ENCODE results near the gene RFESD. TPM values are rescaled to one million over a fixed set of nuclear protein-coding genes. Genes with fewer than 3 reads are reported as not detected.

RFESD gene
- total RNA-seq, 1 donor from 2014 or later: 4.4 TPM

GRCh38 chr5:95686651-95687050 is 40.1 kb downstream of the RFESD start:
- no peaks in the 10 kb centered on the region for H4K20me1 ChIP-seq (ENCODE audit: low read depth)
- Mint-ChIP-seq H3K36me3 (no peaks in the 10 kb centered on the region), H3K27ac (no peak overlapping the region), H3K27me3 (ENCODE audit: insufficient read depth, low read depth) (no peaks in the 10 kb centered on the region), H3K4me3 (no peak overlapping the region), H3K9me3 (no peaks in the 10 kb centered on the region), H3K4me1 (peaks cover 4% of the 10 kb centered on the region)
- peak overlapping the region; percentile 55 for H3K4me2 ChIP-seq
- TF ChIP-seq CTCF (IDR thresholded peaks at IDR 0.05): no peak
- TF ChIP-seq EZH2phosphoT487 (IDR thresholded peaks at IDR 0.05): no peak
- no peak for TF ChIP-seq EZH2 (IDR thresholded peaks at IDR 0.05)
- H3K4me1 ChIP-seq: peaks cover 21% of the 10 kb centered on the region
- peak; percentile 25 for DNase-seq (ENCODE audit: low spot score)
- H2AFZ ChIP-seq (replicated peaks): no peak overlapping the region
- no peaks in the 10 kb centered on the region for H3K27me3 ChIP-seq
- H3K9me3 ChIP-seq (ENCODE audit: low read depth): no peaks in the 10 kb centered on the region
- H3K79me2 ChIP-seq (ENCODE audit: low read depth): no peaks in the 10 kb centered on the region
- no peak overlapping the region for H3K4me3 ChIP-seq
- no peak overlapping the region for H3K9ac ChIP-seq
- H3K36me3 ChIP-seq: no peaks in the 10 kb centered on the region
- peak overlapping the region; percentile 56 for H3K27ac ChIP-seq
- H3F3A ChIP-seq (ENCODE audit: low read depth): no peaks in the 10 kb centered on the region

- no peak overlapping the region for H3K27ac ChIP-seq
- no peaks in the 10 kb centered on the region for H3K27me3 Mint-ChIP-seq (ENCODE audit: insufficient read depth, low read depth)
Observed at GRCh38 chr5:95689680-95690079, 43.1 kb downstream of the RFESD start.

GRCh38 chr5:95690333-95690732 is 43.8 kb downstream of the RFESD start:
- Histone ChIP-seq H3K4me2 (no peak overlapping the region), H3K9ac (no peak overlapping the region), H2AFZ (replicated peaks) (no peak overlapping the region), H3K79me2 (ENCODE audit: low read depth) (no peaks in the 10 kb centered on the region), H3F3A (ENCODE audit: low read depth) (no peaks in the 10 kb centered on the region), H3K4me3 (no peak overlapping the region), H3K4me1 (peaks cover 13% of the 10 kb centered on the region), H3K9me3 (ENCODE audit: low read depth) (no peaks in the 10 kb centered on the region), H4K20me1 (ENCODE audit: low read depth) (no peaks in the 10 kb centered on the region), H3K27me3 (no peaks in the 10 kb centered on the region), H3K36me3 (no peaks in the 10 kb centered on the region), H3K27ac (no peak overlapping the region)
- H3K36me3 Mint-ChIP-seq: no peaks in the 10 kb centered on the region
- no peak for DNase-seq (ENCODE audit: low spot score)
- no peak for TF ChIP-seq CTCF (IDR thresholded peaks at IDR 0.05)
- no peak for TF ChIP-seq EZH2phosphoT487 (IDR thresholded peaks at IDR 0.05)
- TF ChIP-seq EZH2 (IDR thresholded peaks at IDR 0.05): no peak
- peaks cover 4% of the 10 kb centered on the region for H3K4me1 Mint-ChIP-seq
- no peak overlapping the region for H3K27ac Mint-ChIP-seq
- no peaks in the 10 kb centered on the region for H3K27me3 Mint-ChIP-seq (ENCODE audit: insufficient read depth, low read depth)
- H3K9me3 Mint-ChIP-seq: no peaks in the 10 kb centered on the region
- no peak overlapping the region for H3K4me3 Mint-ChIP-seq

More at GRCh38 chr5:95689680-95690079, 43.1 kb downstream of the RFESD start:
- Histone ChIP-seq H3K9ac (no peak overlapping the region), H3F3A (ENCODE audit: low read depth) (no peaks in the 10 kb centered on the region), H4K20me1 (ENCODE audit: low read depth) (no peaks in the 10 kb centered on the region), H3K9me3 (ENCODE audit: low read depth) (no peaks in the 10 kb centered on the region), H2AFZ (replicated peaks) (no peak overlapping the region), H3K4me3 (no peak overlapping the region), H3K79me2 (ENCODE audit: low read depth) (no peaks in the 10 kb centered on the region), H3K36me3 (no peaks in the 10 kb centered on the region), H3K4me1 (peaks cover 13% of the 10 kb centered on the region), H3K4me2 (no peak overlapping the region), H3K27me3 (no peaks in the 10 kb centered on the region)
- no peak overlapping the region for H3K27ac Mint-ChIP-seq
- TF ChIP-seq EZH2phosphoT487 (IDR thresholded peaks at IDR 0.05) (no peak), EZH2 (IDR thresholded peaks at IDR 0.05) (no peak), CTCF (IDR thresholded peaks at IDR 0.05) (no peak)
- DNase-seq (ENCODE audit: low spot score): no peak
- H3K4me1 Mint-ChIP-seq: peaks cover 4% of the 10 kb centered on the region
- H3K36me3 Mint-ChIP-seq: no peaks in the 10 kb centered on the region
- H3K4me3 Mint-ChIP-seq: no peak overlapping the region
- no peaks in the 10 kb centered on the region for H3K9me3 Mint-ChIP-seq

Measured in neural progenitor cell (in vitro differentiated cells).